GM23338 (cell line): Measurements from ENCODE around the gene ZBTB8A.

Experiments used
- CREB1 ChIP-seq: fragments of 250-450 bp; sonication (Bioruptor Pico); IDR thresholded peaks from 2 replicates; pipeline ENCODE4 v1.5.0; 2020; ENCODE audit warnings: low read depth, mild to moderate bottlenecking, moderate library complexity
- CTCF ChIP-seq, 2 experiments: fragments of 200-600 bp in 1 of 2; sonication (generic) in 1 of 2; conservative IDR thresholded peaks; 2 replicates each; pipeline versions ENCODE4 v1.5.1 to v1.6.1; 2016 to 2017; ENCODE audit warnings: antibody characterized with exemption in 2 of 2, low read depth in 2 of 2, mild to moderate bottlenecking in 2 of 2, moderate library complexity in 1 of 2
- ETS1 ChIP-seq: IDR thresholded peaks from 2 replicates; pipeline ENCODE4 v1.6.1; 2016; ENCODE audit warnings: antibody characterized with exemption
- EZH2 ChIP-seq: fragments of 200-600 bp; sonication (generic); IDR thresholded peaks from one replicate; pipeline ENCODE4 v1.8.0; 2017; ENCODE audit warnings: antibody characterized with exemption, mild to moderate bottlenecking, low read depth; ENCODE audit not compliant: unreplicated experiment
- EZH2phosphoT487 ChIP-seq: fragments of 200-600 bp; sonication (generic); IDR thresholded peaks from one replicate; pipeline ENCODE4 v1.8.1; 2018; ENCODE audit warnings: antibody characterized with exemption; ENCODE audit not compliant: unreplicated experiment
- JUNB ChIP-seq: IDR thresholded peaks from one replicate; pipeline ENCODE4 v1.6.1; 2016; ENCODE audit warnings: antibody characterized with exemption; ENCODE audit not compliant: unreplicated experiment
- NANOG ChIP-seq: IDR thresholded peaks from 2 replicates; pipeline ENCODE4 v1.6.1; 2016; ENCODE audit warnings: antibody characterized with exemption, borderline replicate concordance
- POLR2AphosphoS5 ChIP-seq: IDR thresholded peaks from 2 replicates; pipeline ENCODE4 v1.6.1; 2016; ENCODE audit warnings: antibody characterized with exemption, low read depth
- REST ChIP-seq: IDR thresholded peaks from one replicate; pipeline ENCODE4 v1.6.1; 2018; ENCODE audit warnings: antibody characterized with exemption; ENCODE audit not compliant: unreplicated experiment
- STAT1 ChIP-seq: IDR thresholded peaks from one replicate; pipeline ENCODE4 v1.6.1; 2016; ENCODE audit warnings: antibody characterized with exemption; ENCODE audit not compliant: unreplicated experiment
- ZNF114 ChIP-seq: fragments of 250-450 bp; sonication (Bioruptor Pico); IDR thresholded peaks from 2 replicates; pipeline ENCODE4 v1.5.0; 2020; ENCODE audit warnings: mild to moderate bottlenecking, moderate library complexity
- ZNF331 ChIP-seq: fragments of 250-450 bp; sonication (Bioruptor Pico); IDR thresholded peaks from 2 replicates; pipeline ENCODE4 v1.5.0; 2020; ENCODE audit warnings: low read depth, mild to moderate bottlenecking, moderate library complexity
- ZNF462 ChIP-seq: fragments of 250-450 bp; sonication (Bioruptor Pico); IDR thresholded peaks from 2 replicates; pipeline ENCODE4 v1.5.0; 2020; ENCODE audit warnings: mild to moderate bottlenecking, moderate library complexity

- TF ChIP-seq CTCF (conservative IDR thresholded peaks at IDR 0.05; ENCODE audit: low read depth in 2 of 2) (no peak), EZH2 (no peak), JUNB (no peak), POLR2AphosphoS5 (no peak), CREB1 (no peak), EZH2phosphoT487 (no peak), ZNF462 (CRISPR knock-in tag) (no peak), ZNF114 (no peak), STAT1 (no peak), REST (no peak), ZNF331 (CRISPR knock-in tag) (no peak), NANOG (no peak), ETS1 (no peak)
Measured at GRCh38 chr1:32554288-32554687, 15.1 kb downstream of the ZBTB8A start.
